ENCODE results near the gene PAK1.

GRCh38 chr11:77449784-77450183 is 24.1 kb downstream of the PAK1 start:
- TF ChIP-seq FOXM1 (IDR thresholded peaks at IDR 0.05; ENCODE audit: borderline replicate concordance) (no peak), BHLHE40 (IDR thresholded peaks at IDR 0.05; ENCODE audit: borderline replicate concordance) (no peak), FOXK2 (IDR thresholded peaks at IDR 0.05) (no peak), TARDBP (IDR thresholded peaks at IDR 0.05) (no peak), HDGF (IDR thresholded peaks at IDR 0.05; ENCODE audit: borderline replicate concordance) (no peak), FOXA1 (IDR thresholded peaks at IDR 0.05) (no peak), SP1 (IDR thresholded peaks at IDR 0.05) (no peak), ARNT (IDR thresholded peaks at IDR 0.05) (no peak), LEF1 (IDR thresholded peaks at IDR 0.05; ENCODE audit: borderline replicate concordance) (no peak), NFRKB (IDR thresholded peaks at IDR 0.05) (no peak), PKNOX1 (IDR thresholded peaks at IDR 0.05) (no peak), ELF4 (IDR thresholded peaks at IDR 0.05) (no peak), SUZ12 (IDR thresholded peaks at IDR 0.05) (no peak), ZNF384 (IDR thresholded peaks at IDR 0.05) (no peak)

Measured in HEK293T (cell line).